HepG2 (cell line): ENCODE data around the gene EFEMP2. TPM values are rescaled to one million over a fixed set of nuclear protein-coding genes. Genes with fewer than 3 reads are reported as not detected.

Experiments used
- FOXP4 ChIP-seq: sonication (generic); formaldehyde crosslinking; IDR thresholded peaks from 2 replicates; pipeline ENCODE4 v1.4.0; 2020; ENCODE audit warnings: missing genetic modification reagents
- KMT2A ChIP-seq: sonication (generic); formaldehyde crosslinking; IDR thresholded peaks from 2 replicates; pipeline ENCODE4 v1.4.0; 2020; ENCODE audit warnings: missing genetic modification reagents
- MAZ ChIP-seq, 2 experiments: sonication (generic) in 1 of 2; formaldehyde crosslinking in 1 of 2; IDR thresholded peaks; 2 replicates each; pipeline versions ENCODE4 v1.5.0 to v1.6.1; 2012 to 2020; ENCODE audit warnings: low read depth in 2 of 2, mild to moderate bottlenecking in 2 of 2, borderline replicate concordance in 1 of 2, improper control_type of control experiment in 1 of 2, low read length in 1 of 2, missing genetic modification reagents in 1 of 2, moderate library complexity in 1 of 2
- NFE2L2 ChIP-seq: fragments of 150-350 bp; IDR thresholded peaks from 2 replicates; pipeline ENCODE4 v1.6.1; 2014; ENCODE audit warnings: low read length
- U2AF1 ChIP-seq: fragments of 200-400 bp; formaldehyde crosslinking; optimal IDR thresholded peaks from 2 replicates; pipeline ENCODE3; 2017; ENCODE audit warnings: mild to moderate bottlenecking, low read depth, low read length
- ZNF546 ChIP-seq: sonication (generic); formaldehyde crosslinking; conservative IDR thresholded peaks from 2 replicates; pipeline ENCODE4 v1.8.1; 2023; ENCODE audit warnings: mild to moderate bottlenecking, missing genetic modification reagents
- ZNF790 ChIP-seq: sonication (generic); formaldehyde crosslinking; IDR thresholded peaks from 2 replicates; pipeline ENCODE4 v1.8.0; 2022; ENCODE audit warnings: missing genetic modification reagents, mild to moderate bottlenecking, borderline replicate concordance
- ZNF883 ChIP-seq: sonication (generic); formaldehyde crosslinking; IDR thresholded peaks from 2 replicates; pipeline ENCODE4 v1.5.1; 2020; ENCODE audit warnings: mild to moderate bottlenecking, missing genetic modification reagents; ENCODE audit errors: not compliant biosample characterization
- polyA plus RNA-seq, 8 experiments: library from polyadenylated mRNA; depleted of rRNA in 3 of 8; stranded (reverse) in 7 of 8; unstranded in 1 of 8; fragments of >200 nt; fragmentation: Illumina TruSeq in 4 of 8; extraction: Trizol in 4 of 8; gene quantifications; 2 replicates each; pipeline versions ENCODE4 v1.2.1 to v1.2.3, GENCODE V29; 2011 to 2016; ENCODE audit warnings: low read depth in 4 of 8, missing spikeins in 1 of 8, mixed read lengths in 1 of 8; ENCODE audit not compliant: insufficient read depth in 1 of 8
- total RNA-seq, 5 experiments: library from RNA; depleted of rRNA; stranded (reverse); fragments of >200 nt; fragmentation: Illumina TruSeq; extraction: Trizol; gene quantifications; 2 replicates each; pipeline ENCODE4 v1.2.3, GENCODE V29; 2016; ENCODE audit warnings: low read depth in 1 of 5
- TF ChIP-seq, protein P1 (sequence below): sonication (generic); formaldehyde crosslinking; IDR thresholded peaks from one replicate; pipeline ENCODE4 v1.5.1; 2020; ENCODE audit warnings: mild to moderate bottlenecking, missing genetic modification reagents; ENCODE audit errors: not compliant biosample characterization
- TF ChIP-seq, protein P2 (sequence below): sonication (generic); formaldehyde crosslinking; IDR thresholded peaks from 2 replicates; pipeline ENCODE4 v1.8.0; 2022; ENCODE audit warnings: missing genetic modification reagents, mild to moderate bottlenecking, borderline replicate concordance
- TF ChIP-seq, protein P3 (sequence below): sonication (generic); formaldehyde crosslinking; conservative IDR thresholded peaks from 2 replicates; pipeline ENCODE4 v1.4.0; 2020; ENCODE audit warnings: mild to moderate bottlenecking, missing genetic modification reagents, moderate library complexity

The EFEMP2 gene
- total and polyA plus RNA-seq, 2 of the 13 experiments (the other 11 are each of a cell fraction or from before 2014, with no cell fraction given): 7.4 to 29.7 TPM

GRCh38 chr11:65890324-65891218 lies 18.0 kb upstream of the EFEMP2 start, which contains the start of gene CCDC85B (continued):
- TF ChIP-seq ZNF790 (CRISPR knock-in tag) (peak; percentile 97; the same call in 1 of the 2 replicates), NFE2L2 (no peak), ZNF883 (CRISPR knock-in tag) (no peak), KMT2A (CRISPR knock-in tag) (0 out of 2 replicates have a peak, but pooled peaks have one; percentile 32), U2AF1 (no peak), ZNF546 (CRISPR knock-in tag) (no peak), FOXP4 (CRISPR knock-in tag) (0 out of 2 replicates have a peak, but pooled peaks have one; percentile 19), MAZ (IDR thresholded peaks at IDR 0.05; ENCODE audit: borderline replicate concordance, low read depth, low read length) (peak; percentile 40), MAZ (CRISPR knock-in tag; IDR thresholded peaks at IDR 0.05; ENCODE audit: low read depth) (peak; percentile 96)
- TF ChIP-seq, protein P1, sequence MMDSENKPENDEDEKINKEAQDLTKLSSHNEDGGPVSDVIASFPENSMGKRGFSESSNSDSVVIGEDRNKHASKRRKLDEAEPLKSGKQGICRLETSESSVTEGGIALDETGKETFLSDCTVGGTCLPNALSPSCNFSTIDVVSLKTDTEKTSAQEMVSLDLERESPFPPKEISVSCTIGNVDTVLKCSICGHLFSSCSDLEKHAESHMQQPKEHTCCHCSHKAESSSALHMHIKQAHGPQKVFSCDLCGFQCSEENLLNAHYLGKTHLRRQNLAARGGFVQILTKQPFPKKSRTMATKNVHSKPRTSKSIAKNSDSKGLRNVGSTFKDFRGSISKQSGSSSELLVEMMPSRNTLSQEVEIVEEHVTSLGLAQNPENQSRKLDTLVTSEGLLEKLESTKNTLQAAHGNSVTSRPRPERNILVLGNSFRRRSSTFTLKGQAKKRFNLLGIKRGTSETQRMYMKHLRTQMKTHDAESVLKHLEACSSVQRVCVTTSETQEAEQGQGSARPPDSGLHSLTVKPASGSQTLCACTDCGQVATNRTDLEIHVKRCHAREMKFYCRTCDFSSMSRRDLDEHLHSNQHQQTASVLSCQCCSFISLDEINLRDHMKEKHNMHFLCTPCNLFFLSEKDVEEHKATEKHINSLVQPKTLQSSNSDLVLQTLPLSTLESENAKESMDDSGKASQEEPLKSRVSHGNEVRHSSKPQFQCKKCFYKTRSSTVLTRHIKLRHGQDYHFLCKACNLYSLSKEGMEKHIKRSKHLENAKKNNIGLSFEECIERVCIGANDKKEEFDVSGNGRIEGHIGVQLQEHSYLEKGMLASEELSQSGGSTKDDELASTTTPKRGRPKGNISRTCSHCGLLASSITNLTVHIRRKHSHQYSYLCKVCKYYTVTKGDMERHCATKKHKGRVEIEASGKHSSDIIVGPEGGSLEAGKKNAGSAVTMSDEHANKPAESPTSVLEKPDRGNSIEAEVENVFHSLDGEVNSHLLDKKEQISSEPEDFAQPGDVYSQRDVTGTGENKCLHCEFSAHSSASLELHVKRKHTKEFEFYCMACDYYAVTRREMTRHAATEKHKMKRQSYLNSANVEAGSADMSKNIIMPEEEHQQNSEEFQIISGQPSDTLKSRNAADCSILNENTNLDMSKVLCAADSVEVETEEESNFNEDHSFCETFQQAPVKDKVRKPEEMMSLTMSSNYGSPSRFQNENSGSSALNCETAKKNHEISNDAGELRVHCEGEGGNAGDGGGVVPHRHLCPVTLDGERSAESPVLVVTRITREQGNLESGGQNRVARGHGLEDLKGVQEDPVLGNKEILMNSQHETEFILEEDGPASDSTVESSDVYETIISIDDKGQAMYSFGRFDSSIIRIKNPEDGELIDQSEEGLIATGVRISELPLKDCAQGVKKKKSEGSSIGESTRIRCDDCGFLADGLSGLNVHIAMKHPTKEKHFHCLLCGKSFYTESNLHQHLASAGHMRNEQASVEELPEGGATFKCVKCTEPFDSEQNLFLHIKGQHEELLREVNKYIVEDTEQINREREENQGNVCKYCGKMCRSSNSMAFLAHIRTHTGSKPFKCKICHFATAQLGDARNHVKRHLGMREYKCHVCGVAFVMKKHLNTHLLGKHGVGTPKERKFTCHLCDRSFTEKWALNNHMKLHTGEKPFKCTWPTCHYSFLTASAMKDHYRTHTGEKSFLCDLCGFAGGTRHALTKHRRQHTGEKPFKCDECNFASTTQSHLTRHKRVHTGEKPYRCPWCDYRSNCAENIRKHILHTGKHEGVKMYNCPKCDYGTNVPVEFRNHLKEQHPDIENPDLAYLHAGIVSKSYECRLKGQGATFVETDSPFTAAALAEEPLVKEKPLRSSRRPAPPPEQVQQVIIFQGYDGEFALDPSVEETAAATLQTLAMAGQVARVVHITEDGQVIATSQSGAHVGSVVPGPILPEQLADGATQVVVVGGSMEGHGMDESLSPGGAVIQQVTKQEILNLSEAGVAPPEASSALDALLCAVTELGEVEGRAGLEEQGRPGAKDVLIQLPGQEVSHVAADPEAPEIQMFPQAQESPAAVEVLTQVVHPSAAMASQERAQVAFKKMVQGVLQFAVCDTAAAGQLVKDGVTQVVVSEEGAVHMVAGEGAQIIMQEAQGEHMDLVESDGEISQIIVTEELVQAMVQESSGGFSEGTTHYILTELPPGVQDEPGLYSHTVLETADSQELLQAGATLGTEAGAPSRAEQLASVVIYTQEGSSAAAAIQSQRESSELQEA (CRISPR knock-in tag): no peak
- TF ChIP-seq, protein P2, sequence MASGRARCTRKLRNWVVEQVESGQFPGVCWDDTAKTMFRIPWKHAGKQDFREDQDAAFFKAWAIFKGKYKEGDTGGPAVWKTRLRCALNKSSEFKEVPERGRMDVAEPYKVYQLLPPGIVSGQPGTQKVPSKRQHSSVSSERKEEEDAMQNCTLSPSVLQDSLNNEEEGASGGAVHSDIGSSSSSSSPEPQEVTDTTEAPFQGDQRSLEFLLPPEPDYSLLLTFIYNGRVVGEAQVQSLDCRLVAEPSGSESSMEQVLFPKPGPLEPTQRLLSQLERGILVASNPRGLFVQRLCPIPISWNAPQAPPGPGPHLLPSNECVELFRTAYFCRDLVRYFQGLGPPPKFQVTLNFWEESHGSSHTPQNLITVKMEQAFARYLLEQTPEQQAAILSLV (CRISPR knock-in tag): peak; percentile 48; the same call in 1 of the 2 replicates
- TF ChIP-seq, protein P3, sequence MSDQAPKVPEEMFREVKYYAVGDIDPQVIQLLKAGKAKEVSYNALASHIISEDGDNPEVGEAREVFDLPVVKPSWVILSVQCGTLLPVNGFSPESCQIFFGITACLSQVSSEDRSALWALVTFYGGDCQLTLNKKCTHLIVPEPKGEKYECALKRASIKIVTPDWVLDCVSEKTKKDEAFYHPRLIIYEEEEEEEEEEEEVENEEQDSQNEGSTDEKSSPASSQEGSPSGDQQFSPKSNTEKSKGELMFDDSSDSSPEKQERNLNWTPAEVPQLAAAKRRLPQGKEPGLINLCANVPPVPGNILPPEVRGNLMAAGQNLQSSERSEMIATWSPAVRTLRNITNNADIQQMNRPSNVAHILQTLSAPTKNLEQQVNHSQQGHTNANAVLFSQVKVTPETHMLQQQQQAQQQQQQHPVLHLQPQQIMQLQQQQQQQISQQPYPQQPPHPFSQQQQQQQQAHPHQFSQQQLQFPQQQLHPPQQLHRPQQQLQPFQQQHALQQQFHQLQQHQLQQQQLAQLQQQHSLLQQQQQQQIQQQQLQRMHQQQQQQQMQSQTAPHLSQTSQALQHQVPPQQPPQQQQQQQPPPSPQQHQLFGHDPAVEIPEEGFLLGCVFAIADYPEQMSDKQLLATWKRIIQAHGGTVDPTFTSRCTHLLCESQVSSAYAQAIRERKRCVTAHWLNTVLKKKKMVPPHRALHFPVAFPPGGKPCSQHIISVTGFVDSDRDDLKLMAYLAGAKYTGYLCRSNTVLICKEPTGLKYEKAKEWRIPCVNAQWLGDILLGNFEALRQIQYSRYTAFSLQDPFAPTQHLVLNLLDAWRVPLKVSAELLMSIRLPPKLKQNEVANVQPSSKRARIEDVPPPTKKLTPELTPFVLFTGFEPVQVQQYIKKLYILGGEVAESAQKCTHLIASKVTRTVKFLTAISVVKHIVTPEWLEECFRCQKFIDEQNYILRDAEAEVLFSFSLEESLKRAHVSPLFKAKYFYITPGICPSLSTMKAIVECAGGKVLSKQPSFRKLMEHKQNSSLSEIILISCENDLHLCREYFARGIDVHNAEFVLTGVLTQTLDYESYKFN (CRISPR knock-in tag): no peak
